GM12873 (cell line): ENCODE results near the gene TRIM29.

Experiments used
- CTCF ChIP-seq: IDR thresholded peaks from 2 replicates; pipeline ENCODE4 v1.5.1; 2012; ENCODE audit warnings: low read depth, mild to moderate bottlenecking, moderate library complexity, low read length, control low read depth; ENCODE audit not compliant: insufficient read depth; ENCODE audit errors: missing control alignments

The TRIM29 gene

GRCh38 chr11:120122924-120123683 lies 14.8 kb downstream of the TRIM29 start:
- TF ChIP-seq CTCF, result no peak

GRCh38 chr11:120121914-120122473 lies 15.9 kb downstream of the TRIM29 start:
- no peak for TF ChIP-seq CTCF

GRCh38 chr11:120121336-120121735 lies 16.6 kb downstream of the TRIM29 start:
- no peak for TF ChIP-seq CTCF

- no peak for TF ChIP-seq CTCF
Measured at GRCh38 chr11:120120805-120121335, 17.0 kb downstream of the TRIM29 start.

GRCh38 chr11:120119121-120119520 lies 18.8 kb downstream of the TRIM29 start:
- no peak for TF ChIP-seq CTCF

- no peak for TF ChIP-seq CTCF
Measured at GRCh38 chr11:120117991-120118390, 19.9 kb downstream of the TRIM29 start.

GRCh38 chr11:120116966-120117365 lies 20.9 kb downstream of the TRIM29 start:
- no peak for TF ChIP-seq CTCF
